GM12865 (cell line): ENCODE results near the gene SDCCAG8.

ENCODE experiments used
- DNase-seq: peaks from one replicate; pipeline ENCODE4 v3.0.0; 2010; ENCODE audit warnings: low read depth
- H3K4me3 ChIP-seq: 2 replicates; pipeline ENCODE4 v1.5.1; 2011; ENCODE audit warnings: mild to moderate bottlenecking, low read depth, low read length, control low read depth
- CTCF ChIP-seq: IDR thresholded peaks from 2 replicates; pipeline ENCODE4 v1.5.1; 2011; ENCODE audit warnings: low read length, control low read depth, low read depth, inconsistent platforms; ENCODE audit not compliant: insufficient read depth; ENCODE audit errors: missing control alignments

SDCCAG8 gene

GRCh38 chr1:243547891-243548290 is 292.1 kb downstream of the SDCCAG8 start:
- H3K4me3 ChIP-seq, result no peak overlapping the region
- no peak for TF ChIP-seq CTCF
- DNase-seq, result no peak

GRCh38 chr1:243548516-243548915 is 292.7 kb downstream of the SDCCAG8 start:
- no peak for DNase-seq

GRCh38 chr1:243549108-243549507 is 293.3 kb downstream of the SDCCAG8 start:
- TF ChIP-seq CTCF, result no peak
- no peak overlapping the region for H3K4me3 ChIP-seq
- no peak for DNase-seq

More at GRCh38 chr1:243548516-243548915, 292.7 kb downstream of the SDCCAG8 start:
- TF ChIP-seq CTCF, result no peak
- H3K4me3 ChIP-seq, result no peak overlapping the region
